Measurements from ENCODE around the gene TMOD1. TPM values are rescaled to one million over a fixed set of nuclear protein-coding genes. Genes with fewer than 3 reads are reported as not detected.

Gene TMOD1
- total and polyA plus RNA-seq, 10 of the 15 experiments (the other 5 are each of a cell fraction or from before 2014, with no cell fraction given), result 4.0 to 44.1 (median 15.4) TPM

GRCh38 chr9:97556036-97556720, 54.7 kb downstream of the TMOD1 start:
- no peak for FAIRE-seq
- DNase-seq (ENCODE audit: low read depth, low spot score), result no peak
- Histone ChIP-seq H3K27me3 (replicated peaks in 1 of 2; ENCODE audit: control insufficient read depth in 2 of 2, insufficient read depth in 2 of 2, low read length in 1 of 2) (no peaks in the 10 kb centered on the region), H3K36me3 (ENCODE audit: control insufficient read depth in 2 of 2, insufficient read depth in 2 of 2, low read length in 1 of 2) (peaks cover 0 to 6% of the 10 kb centered on the region in 2 experiments; a peak in 3 of 4 replicates), H3K4me3 (no peak overlapping the region), H3K4me2 (ENCODE audit: control insufficient read depth, insufficient read depth) (no peak overlapping the region), H3K27ac (ENCODE audit: control insufficient read depth, insufficient read depth) (no peak overlapping the region), H3K9ac (ENCODE audit: control insufficient read depth, insufficient read depth, low read length) (no peak overlapping the region; the same call in 1 of the 2 replicates), H2AFZ (ENCODE audit: control insufficient read depth, low read depth, low read length) (no peak overlapping the region), H3K79me2 (ENCODE audit: control insufficient read depth, insufficient read depth, low read length) (no peaks in the 10 kb centered on the region; the same call in 1 of the 2 replicates), H3K4me1 (ENCODE audit: control insufficient read depth, insufficient read depth, low read length) (peaks cover 32% of the 10 kb centered on the region), H3K9me3 (replicated peaks; ENCODE audit: control insufficient read depth, insufficient read depth, low read length) (no peaks in the 10 kb centered on the region), H4K20me1 (ENCODE audit: control insufficient read depth, insufficient read depth) (no peaks in the 10 kb centered on the region)
- SMC1A ChIA-PET (ENCODE audit: uncharacterized antibody, unreplicated experiment), result interaction anchor here (0.6 to 3.8 kb wide), 5 partner anchors 19 to 108 kb away, joined by 3 to 24 read pairs (median 3); no protein-coding TSS in a partner anchor
- CTCF ChIA-PET, result interaction anchor here (0.9 kb wide), 1 partner anchor 89 kb away, joined by 3 read pairs; no protein-coding TSS in a partner anchor
- POLR2A ChIA-PET, result interaction anchor here (1.0 kb wide), 1 partner anchor 55 kb away, joined by 7 read pairs; the partner anchor contains the start of gene TMOD1
- RAD21 ChIA-PET (ENCODE audit: unreplicated experiment), result interaction anchor here (3.7 kb wide), 1 partner anchor 54 kb away, joined by 51 read pairs; the partner anchor contains the start of gene TMOD1
- intact Hi-C loops (cut with micrococcal nuclease; ENCODE audit: unreplicated experiment), result no loop called here
- no peak for TF ChIP-seq RELB (IDR thresholded peaks at IDR 0.05; ENCODE audit: low read depth)
- TF ChIP-seq CBX5 (IDR thresholded peaks at IDR 0.05; ENCODE audit: low read depth), result no peak
- TF ChIP-seq BMI1 (IDR thresholded peaks at IDR 0.05; ENCODE audit: borderline replicate concordance), result no peak
- no peak for TF ChIP-seq FOS (IDR thresholded peaks at IDR 0.05; ENCODE audit: borderline replicate concordance, extremely low read depth, insufficient read length)
- no peak for TF ChIP-seq HDAC2 (IDR thresholded peaks at IDR 0.05)
- no peak for TF ChIP-seq HDGF (IDR thresholded peaks at IDR 0.05)
- no peak for TF ChIP-seq JUNB (IDR thresholded peaks at IDR 0.05)
- TF ChIP-seq DPF2 (IDR thresholded peaks at IDR 0.05), result no peak
- no peak for TF ChIP-seq POLR2AphosphoS2 (IDR thresholded peaks at IDR 0.05; ENCODE audit: low read depth, low read length)
- no peak for TF ChIP-seq NKRF (conservative IDR thresholded peaks at IDR 0.05)
- TF ChIP-seq CHD1 (IDR thresholded peaks at IDR 0.05; ENCODE audit: low read depth, low read length), result no peak
- TF ChIP-seq STAT1 (conservative IDR thresholded peaks at IDR 0.05), result no peak
- no peak for TF ChIP-seq CEBPB (IDR thresholded peaks at IDR 0.05; ENCODE audit: borderline replicate concordance in 1 of 2, low read depth in 2 of 2, low read length in 2 of 2)
- TF ChIP-seq RFX5 (IDR thresholded peaks at IDR 0.05; ENCODE audit: low read depth, low read length), result no peak
- TF ChIP-seq PRDM15 (CRISPR knock-in tag; IDR thresholded peaks at IDR 0.05), result no peak
- no peak for TF ChIP-seq LARP7 (IDR thresholded peaks at IDR 0.05)
- no peak for TF ChIP-seq ATF3 (IDR thresholded peaks at IDR 0.05; ENCODE audit: borderline replicate concordance, extremely low read depth, low read depth, low read length)
- BruUV-seq (replicated peaks), result no TSS peak
- in situ Hi-C loops (cut with MboI), result no loop called here
- 95% methylated on average over 10 of the region's 10 CpGs for WGBS (ENCODE audit: insufficient coverage, insufficient replicate concordance, low lambda C conversion rate, missing lambda C conversion rate)
- no peak for ATAC-seq
